CD4-positive, alpha-beta memory T cell (primary cell): ENCODE data around the gene OR1I1. TPM values are rescaled to one million over a fixed set of nuclear protein-coding genes. Genes with fewer than 3 reads are reported as not detected.
A peak's percentile ranks its signal among the peaks of the same experiment; 100 is the strongest.

ENCODE experiments used
- CTCF ChIA-PET: fragments of 350-600 bp; sonication (Branson Sonifier 250); formaldehyde crosslinking; loops from one replicate; lab custom pipeline; 2021; ENCODE audit warnings: inconsistent platforms; ENCODE audit not compliant: partially characterized antibody; lab: Charles Lee
- POLR2A ChIA-PET: fragments of 350-600 bp; sonication (Branson Sonifier 250); formaldehyde crosslinking; loops from one replicate; lab custom pipeline; 2021; ENCODE audit not compliant: partially characterized antibody; lab: Charles Lee
- DNase-seq, 5 donors: peaks; one replicate each; pipeline versions ENCODE4 v3.0.0 to v3.0.0-alpha.2; 2020 to 2022; ENCODE audit warnings: mixed read lengths in 1 of 5
- H3K27ac ChIP-seq: one replicate; pipeline ENCODE4 v1.7.0; 2013; ENCODE audit warnings: low read depth, low read length
- H3K27me3 ChIP-seq: 2 replicates; pipeline ENCODE4 v1.7.0; 2013; ENCODE audit warnings: mild to moderate bottlenecking, low read length, moderate library complexity; ENCODE audit not compliant: insufficient read depth
- H3K36me3 ChIP-seq: 2 replicates; pipeline ENCODE4 v1.7.0; 2013; ENCODE audit warnings: mild to moderate bottlenecking, low read length, moderate library complexity; ENCODE audit not compliant: insufficient read depth
- H3K4me1 ChIP-seq: 2 replicates; pipeline ENCODE4 v1.7.0; 2013; ENCODE audit warnings: mild to moderate bottlenecking, low read length, moderate library complexity; ENCODE audit not compliant: insufficient read depth
- H3K4me3 ChIP-seq, 2 donors: one replicate each; pipeline ENCODE4 v1.7.0; 2013; ENCODE audit warnings: low read length in 2 of 2, mild to moderate bottlenecking in 1 of 2
- H3K9me3 ChIP-seq, 2 donors: one replicate each; pipeline ENCODE4 v1.7.0; 2013; ENCODE audit warnings: low read length in 2 of 2, control low read depth in 1 of 2; ENCODE audit not compliant: control insufficient read depth in 1 of 2
- H3K27ac Mint-ChIP-seq, 7 donors: one replicate each; pipeline ENCODE4 v1.8.0; 2020 to 2021; ENCODE audit warnings: mixed read lengths in 7 of 7, mild to moderate bottlenecking in 6 of 7, inconsistent platforms in 3 of 7, moderate library complexity in 3 of 7
- H3K27me3 Mint-ChIP-seq, 2 donors: one replicate each; pipeline ENCODE4 v1.8.0; 2020 to 2021; ENCODE audit warnings: mixed read lengths in 2 of 2
- H3K36me3 Mint-ChIP-seq, 2 donors: one replicate each; pipeline ENCODE4 v1.8.0; 2020 to 2021; ENCODE audit warnings: mixed read lengths in 2 of 2, inconsistent platforms in 1 of 2, mild to moderate bottlenecking in 1 of 2
- H3K4me1 Mint-ChIP-seq, 4 donors: one replicate each; pipeline ENCODE4 v1.8.0; 2020 to 2021; ENCODE audit warnings: mixed read lengths in 4 of 4, mild to moderate bottlenecking in 1 of 4
- H3K4me3 Mint-ChIP-seq, 8 donors: one replicate each; pipeline ENCODE4 v1.8.0; 2020 to 2021; ENCODE audit warnings: mixed read lengths in 8 of 8, mild to moderate bottlenecking in 7 of 8, moderate library complexity in 6 of 8, inconsistent platforms in 3 of 8
- H3K9me3 Mint-ChIP-seq, 8 donors: one replicate each; pipeline ENCODE4 v1.8.0; 2020 to 2021; ENCODE audit warnings: mixed read lengths in 8 of 8, mild to moderate bottlenecking in 5 of 8, inconsistent platforms in 3 of 8, moderate library complexity in 1 of 8
- intact Hi-C: fragments of 100-400 bp; cut with micrococcal nuclease; formaldehyde crosslinking; loops from one replicate; pipeline ENCODE4 v1.15.1; 2023
- polyA plus RNA-seq, 2 donors: library from polyadenylated mRNA; unstranded; fragments of 300-500 nt; fragmentation: Illumina TruSeq; gene quantifications; one replicate each; pipeline ENCODE4 v1.2.3, GENCODE V29; 2021
- total RNA-seq, 2 experiments: library from RNA; stranded (reverse); gene quantifications; one replicate each; pipeline ENCODE4 v1.2.3, GENCODE V29; 2021

OR1I1 gene
- total and polyA plus RNA-seq, 4 experiments from 2014 or later: not detected

DNA sequence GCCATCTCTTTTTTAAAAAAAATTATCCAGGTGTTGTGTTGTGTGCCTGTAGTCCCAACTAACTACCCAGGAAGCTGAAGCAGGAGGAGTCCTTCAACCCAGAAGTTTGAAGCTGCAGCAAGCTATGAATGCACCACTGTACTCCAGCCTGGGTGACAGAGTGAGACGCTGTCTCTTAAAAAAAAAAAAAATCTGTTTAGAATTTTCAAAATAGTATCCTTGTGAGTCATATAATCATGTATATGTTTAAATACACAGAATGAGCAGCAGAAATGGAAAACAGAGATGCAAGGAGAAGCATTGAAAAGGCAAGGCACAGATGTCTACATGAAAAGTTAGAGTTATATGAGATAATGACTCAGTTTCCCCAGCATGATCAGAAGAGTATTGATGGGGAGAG, 56.4 kb downstream of the OR1I1 start:
- no peak for DNase-seq
- Histone ChIP-seq H3K36me3 (no peaks in the 10 kb centered on the region), H3K4me3 (no peak overlapping the region), H3K9me3 (no peaks in the 10 kb centered on the region), H3K4me1 (no peaks in the 10 kb centered on the region), H3K27ac (no peak overlapping the region), H3K27me3 (no peaks in the 10 kb centered on the region)
- CTCF ChIA-PET: interaction anchor here (1.3 kb wide), 1 partner anchor 37 kb away, joined by 3 read pairs; no protein-coding TSS in a partner anchor
- H3K4me1 Mint-ChIP-seq: no peaks in the 10 kb centered on the region
- H3K9me3 Mint-ChIP-seq: peaks cover 0 to 16% (median 10%) of the 10 kb centered on the region in 8 donors
- intact Hi-C loops: no loop called here
- no peak overlapping the region for H3K4me3 Mint-ChIP-seq
- no peak overlapping the region for H3K27ac Mint-ChIP-seq
- peaks cover 4 to 5% of the 10 kb centered on the region in 2 donors for H3K27me3 Mint-ChIP-seq
- H3K36me3 Mint-ChIP-seq: peaks cover 0 to 2% of the 10 kb centered on the region in 2 donors
- POLR2A ChIA-PET: no interaction called here

DNA sequence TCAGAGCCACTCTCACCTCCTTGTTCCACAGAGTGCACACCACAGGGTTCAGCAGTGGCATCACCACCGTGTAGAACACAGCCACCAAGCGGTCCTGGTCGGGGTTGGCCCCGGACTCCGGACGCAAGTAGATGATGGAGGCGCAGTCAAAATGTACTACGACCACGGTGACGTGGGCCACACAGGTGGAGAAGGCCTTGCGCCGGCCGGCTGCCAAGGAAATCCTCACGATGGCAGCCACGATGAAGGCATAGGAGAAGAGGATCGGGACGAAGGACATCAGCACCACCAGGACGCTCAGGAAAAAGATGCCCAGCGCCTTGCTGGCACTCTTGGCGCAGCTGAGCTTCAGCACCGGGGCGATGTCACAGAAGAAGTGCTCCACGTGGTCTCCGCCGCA, 59.1 kb downstream of the OR1I1 start:
- Histone ChIP-seq H3K27ac (no peak overlapping the region), H3K27me3 (no peaks in the 10 kb centered on the region), H3K9me3 (no peaks in the 10 kb centered on the region), H3K36me3 (no peaks in the 10 kb centered on the region), H3K4me3 (no peak overlapping the region), H3K4me1 (no peaks in the 10 kb centered on the region)
- intact Hi-C loops: no loop called here
- DNase-seq: no peak
- POLR2A ChIA-PET: no interaction called here
- Mint-ChIP-seq H3K27me3 (peaks cover 4 to 5% of the 10 kb centered on the region in 2 donors), H3K4me1 (no peaks in the 10 kb centered on the region), H3K4me3 (no peak overlapping the region), H3K9me3 (peaks cover 0 to 16% (median 10%) of the 10 kb centered on the region in 8 donors), H3K36me3 (peaks cover 0 to 2% of the 10 kb centered on the region in 2 donors), H3K27ac (peak overlapping the region in 1 of 7 donors; percentile 13)
- CTCF ChIA-PET: no interaction called here

GRCh38 chr19:15142313-15142712, 60.3 kb downstream of the OR1I1 start:
- DNase-seq: no peak
- intact Hi-C loops: no loop called here
- POLR2A ChIA-PET: no interaction called here

More at GRCh38 chr19:15142313-15142712, 60.3 kb downstream of the OR1I1 start:
- Mint-ChIP-seq H3K27me3 (peaks cover 4 to 5% of the 10 kb centered on the region in 2 donors), H3K4me1 (no peaks in the 10 kb centered on the region), H3K36me3 (peaks cover 0 to 2% of the 10 kb centered on the region in 2 donors), H3K9me3 (peaks cover 0 to 13% (median 10%) of the 10 kb centered on the region in 8 donors), H3K4me3 (no peak overlapping the region), H3K27ac (no peak overlapping the region)
- Histone ChIP-seq H3K9me3 (no peaks in the 10 kb centered on the region), H3K27ac (no peak overlapping the region), H3K4me1 (no peaks in the 10 kb centered on the region), H3K27me3 (no peaks in the 10 kb centered on the region), H3K4me3 (no peak overlapping the region), H3K36me3 (no peaks in the 10 kb centered on the region)
- CTCF ChIA-PET: no interaction called here

Other genes starting within 250 kb of the OR1I1 start
- not detected for gene OR7A5, start 247.0 kb upstream of the OR1I1 start, total RNA-seq
- gene OR7A5, start 247.0 kb upstream of the OR1I1 start, polyA plus RNA-seq: not detected
- not detected for gene OR7C1, start 247.0 kb upstream of the OR1I1 start, total RNA-seq
- not detected for gene OR7C1, start 247.0 kb upstream of the OR1I1 start, polyA plus RNA-seq
- gene OR7A10, start 233.3 kb upstream of the OR1I1 start, total RNA-seq: not detected
- not detected for gene OR7A10, start 233.3 kb upstream of the OR1I1 start, polyA plus RNA-seq
- not detected for gene OR7A17, start 196.1 kb upstream of the OR1I1 start, total RNA-seq
- not detected for gene OR7A17, start 196.1 kb upstream of the OR1I1 start, polyA plus RNA-seq
- gene OR7C2, start 140.7 kb upstream of the OR1I1 start, total RNA-seq: not detected
- not detected for gene OR7C2, start 140.7 kb upstream of the OR1I1 start, polyA plus RNA-seq
- not detected for gene SLC1A6, start 102.3 kb upstream of the OR1I1 start, total RNA-seq
- gene SLC1A6, start 102.3 kb upstream of the OR1I1 start, polyA plus RNA-seq: not detected
- not detected for gene CASP14, start 32.7 kb upstream of the OR1I1 start, total RNA-seq
- under 1 TPM in 1 of 2 donors, not detected in 1; 0.09 TPM for gene CASP14, start 32.7 kb upstream of the OR1I1 start, polyA plus RNA-seq
- gene SYDE1, start 25.2 kb downstream of the OR1I1 start, total RNA-seq: not detected
- not detected for gene SYDE1, start 25.2 kb downstream of the OR1I1 start, polyA plus RNA-seq
- gene NOTCH3, start 118.8 kb downstream of the OR1I1 start, total RNA-seq: under 1 TPM; 0.14 to 0.23 TPM
- not detected for gene NOTCH3, start 118.8 kb downstream of the OR1I1 start, polyA plus RNA-seq
- gene EPHX3, start 150.2 kb downstream of the OR1I1 start, total RNA-seq: under 1 TPM in 1 of 2 experiments, not detected in 1; 0.29 TPM
- gene EPHX3, start 150.2 kb downstream of the OR1I1 start, polyA plus RNA-seq: not detected